HG03442 (cell line): ENCODE data around the gene NEK8.
A peak's percentile ranks its signal among the peaks of the same experiment; 100 is the strongest.

Experiments used
- ATAC-seq: cut with Tn5 transposase; IDR thresholded peaks from one replicate; pipeline ENCODE4 v1.9.1; 2021; ENCODE audit warnings: mild to moderate bottlenecking, moderate library complexity; ENCODE audit not compliant: unreplicated experiment

NEK8 gene

GRCh38 chr17:28743243-28744103, 14.9 kb downstream of the NEK8 start, which contains the start of gene TRAF4:
TRAF4 (plus strand) TSS chr17:28744011; CDS start chr17:28744113, 102 bp downstream.
- peak; percentile 58 for ATAC-seq

- ATAC-seq = peak; percentile 23
Observed at GRCh38 chr17:28744104-28744971, 15.8 kb downstream of the NEK8 start.

- ATAC-seq = no peak
Observed at GRCh38 chr17:28744972-28745785, 16.6 kb downstream of the NEK8 start.

GRCh38 chr17:28745786-28746411, 17.3 kb downstream of the NEK8 start:
- no peak for ATAC-seq

DNA sequence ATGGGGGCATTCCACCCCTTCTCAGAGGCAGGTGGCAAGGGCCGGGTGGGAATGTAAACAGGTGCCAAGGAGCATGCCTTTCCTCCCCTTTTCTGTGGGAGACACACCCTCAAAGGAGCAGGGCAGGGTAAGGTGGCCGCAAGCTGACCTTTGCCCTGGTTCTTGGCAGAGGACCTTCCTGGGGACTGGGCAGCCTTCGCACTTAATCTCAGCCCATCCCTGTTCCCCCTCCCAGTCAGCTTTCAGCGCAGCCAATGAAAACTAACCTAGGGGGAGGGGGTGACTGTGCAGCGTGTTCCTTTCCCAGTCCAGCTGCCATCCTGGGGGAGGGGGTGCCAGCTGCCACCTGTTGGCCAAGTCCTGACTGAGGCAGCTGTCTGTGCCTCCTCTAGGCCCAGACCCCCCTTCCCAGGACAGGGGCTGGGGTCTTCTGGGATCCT, 18.0 kb downstream of the NEK8 start:
- ATAC-seq = no peak

DNA sequence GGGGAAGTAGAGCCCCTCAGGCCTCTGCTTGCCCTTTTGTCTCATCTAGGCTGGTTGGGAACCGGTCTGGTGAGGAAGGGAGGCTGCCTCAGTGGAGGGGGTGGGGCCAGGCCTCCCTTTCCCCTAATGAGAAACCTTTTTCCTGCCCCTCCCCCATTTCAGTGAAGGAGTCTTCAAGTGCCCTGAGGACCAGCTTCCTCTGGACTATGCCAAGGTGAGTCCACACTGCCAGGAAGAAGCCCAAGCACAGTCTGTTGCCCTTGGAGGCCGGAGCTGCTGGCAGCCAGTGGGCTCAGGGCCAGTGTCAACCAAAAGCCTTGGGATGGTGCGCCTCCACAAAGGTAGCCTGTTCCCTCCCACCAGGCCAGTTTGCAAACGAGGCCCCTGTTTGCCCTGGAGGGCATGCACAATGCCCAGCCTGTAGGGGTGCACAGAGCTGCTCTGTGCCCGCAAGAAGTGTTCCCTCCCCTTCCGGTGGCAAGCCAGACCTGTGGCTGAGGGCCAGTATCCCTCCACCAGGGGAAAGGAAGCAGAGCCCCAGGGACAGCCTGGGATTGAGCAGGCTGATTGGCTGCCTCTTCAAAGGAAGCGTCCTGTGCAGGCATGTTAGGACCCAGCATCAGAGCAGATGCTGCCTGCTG, 18.6 kb downstream of the NEK8 start:
- no peak for ATAC-seq

- ATAC-seq = no peak
Observed at GRCh38 chr17:28747801-28748750, 19.5 kb downstream of the NEK8 start.

DNA sequence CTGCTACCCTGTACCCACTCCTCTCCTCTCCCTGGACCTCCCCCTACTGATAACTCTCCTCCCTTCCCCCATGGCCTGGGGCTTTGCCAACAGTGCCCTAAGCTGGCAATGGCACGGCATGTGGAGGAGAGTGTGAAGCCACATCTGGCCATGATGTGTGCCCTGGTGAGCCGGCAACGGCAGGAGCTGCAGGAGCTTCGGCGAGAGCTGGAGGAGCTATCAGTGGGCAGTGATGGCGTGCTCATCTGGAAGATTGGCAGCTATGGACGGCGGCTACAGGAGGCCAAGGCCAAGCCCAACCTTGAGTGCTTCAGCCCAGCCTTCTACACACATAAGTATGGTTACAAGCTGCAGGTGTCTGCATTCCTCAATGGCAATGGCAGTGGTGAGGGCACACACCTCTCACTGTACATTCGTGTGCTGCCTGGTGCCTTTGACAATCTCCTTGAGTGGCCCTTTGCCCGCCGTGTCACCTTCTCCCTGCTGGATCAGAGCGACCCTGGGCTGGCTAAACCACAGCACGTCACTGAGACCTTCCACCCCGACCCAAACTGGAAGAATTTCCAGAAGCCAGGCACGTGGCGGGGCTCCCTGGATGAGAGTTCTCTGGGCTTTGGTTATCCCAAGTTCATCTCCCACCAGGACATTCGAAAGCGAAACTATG, 20.4 kb downstream of the NEK8 start:
- ATAC-seq = no peak

DNA sequence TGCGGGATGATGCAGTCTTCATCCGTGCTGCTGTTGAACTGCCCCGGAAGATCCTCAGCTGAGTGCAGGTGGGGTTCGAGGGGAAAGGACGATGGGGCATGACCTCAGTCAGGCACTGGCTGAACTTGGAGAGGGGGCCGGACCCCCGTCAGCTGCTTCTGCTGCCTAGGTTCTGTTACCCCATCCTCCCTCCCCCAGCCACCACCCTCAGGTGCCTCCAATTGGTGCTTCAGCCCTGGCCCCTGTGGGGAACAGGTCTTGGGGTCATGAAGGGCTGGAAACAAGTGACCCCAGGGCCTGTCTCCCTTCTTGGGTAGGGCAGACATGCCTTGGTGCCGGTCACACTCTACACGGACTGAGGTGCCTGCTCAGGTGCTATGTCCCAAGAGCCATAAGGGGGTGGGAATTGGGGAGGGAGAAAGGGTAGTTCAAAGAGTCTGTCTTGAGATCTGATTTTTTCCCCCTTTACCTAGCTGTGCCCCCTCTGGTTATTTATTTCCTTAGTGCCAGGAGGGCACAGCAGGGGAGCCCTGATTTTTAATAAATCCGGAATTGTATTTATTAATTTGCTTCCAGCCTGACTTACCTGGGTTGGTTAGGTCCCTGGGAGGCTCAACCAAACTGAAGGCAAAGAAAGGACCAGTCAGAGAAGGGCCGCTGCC, 21.1 kb downstream of the NEK8 start:
- ATAC-seq = no peak

- peak; percentile 79 for ATAC-seq
Observed at GRCh38 chr17:28750178-28751047, 21.8 kb downstream of the NEK8 start.

DNA sequence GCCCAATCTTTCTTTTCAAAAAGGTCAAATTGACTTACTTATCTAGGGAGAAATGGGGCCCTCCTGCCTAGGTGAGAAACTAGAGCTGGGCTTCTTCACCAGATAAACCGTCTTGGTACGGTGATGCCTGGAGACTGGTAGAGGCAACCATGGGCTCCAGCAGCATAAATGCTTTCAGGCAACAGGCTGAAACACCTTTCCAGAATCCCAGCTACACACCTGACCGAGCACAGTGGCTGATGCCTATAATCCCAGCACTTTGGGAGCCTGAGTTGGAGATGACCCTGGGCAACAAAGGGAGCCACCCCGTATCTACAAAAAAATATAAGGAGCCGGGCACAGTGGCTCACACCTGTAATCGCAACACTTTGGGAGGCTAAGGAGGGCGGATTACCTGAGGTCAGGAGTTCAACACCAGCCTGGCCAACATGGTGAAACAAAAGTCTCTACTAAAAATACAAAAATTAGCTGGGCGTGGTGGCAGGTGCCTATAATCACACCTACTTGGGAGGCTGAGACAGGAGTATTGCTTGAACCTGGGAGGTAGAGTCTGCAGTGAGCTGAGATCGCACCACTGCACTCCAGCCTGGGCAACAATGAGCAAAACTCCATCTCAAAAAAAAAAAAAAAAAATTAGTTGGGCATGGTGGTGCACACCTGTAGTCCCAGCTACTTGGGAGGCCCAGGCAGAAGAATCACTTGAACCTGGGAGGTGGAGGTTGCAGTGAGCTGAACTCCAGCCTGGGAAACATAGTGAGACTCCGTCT, 23.2 kb downstream of the NEK8 start:
- no peak for ATAC-seq

GRCh38 chr17:28755486-28755885, 26.9 kb downstream of the NEK8 start:
- ATAC-seq = no peak

GRCh38 chr17:28756049-28756804, 27.6 kb downstream of the NEK8 start:
- no peak for ATAC-seq

- no peak for ATAC-seq
Observed at GRCh38 chr17:28758411-28759121, 30.0 kb downstream of the NEK8 start.
